ENCODE measurements around the gene TNFAIP8. TPM values are rescaled to one million over a fixed set of nuclear protein-coding genes. Genes with fewer than 3 reads are reported as not detected.
"Not testable (repeated sequence)": the region's sequence is repeated elsewhere in the genome, so short reads cannot be mapped to it uniquely, and the experiment has no call there.

The TNFAIP8 gene
- total RNA-seq, 1 donor from 2014 or later, result 40.0 TPM

DNA sequence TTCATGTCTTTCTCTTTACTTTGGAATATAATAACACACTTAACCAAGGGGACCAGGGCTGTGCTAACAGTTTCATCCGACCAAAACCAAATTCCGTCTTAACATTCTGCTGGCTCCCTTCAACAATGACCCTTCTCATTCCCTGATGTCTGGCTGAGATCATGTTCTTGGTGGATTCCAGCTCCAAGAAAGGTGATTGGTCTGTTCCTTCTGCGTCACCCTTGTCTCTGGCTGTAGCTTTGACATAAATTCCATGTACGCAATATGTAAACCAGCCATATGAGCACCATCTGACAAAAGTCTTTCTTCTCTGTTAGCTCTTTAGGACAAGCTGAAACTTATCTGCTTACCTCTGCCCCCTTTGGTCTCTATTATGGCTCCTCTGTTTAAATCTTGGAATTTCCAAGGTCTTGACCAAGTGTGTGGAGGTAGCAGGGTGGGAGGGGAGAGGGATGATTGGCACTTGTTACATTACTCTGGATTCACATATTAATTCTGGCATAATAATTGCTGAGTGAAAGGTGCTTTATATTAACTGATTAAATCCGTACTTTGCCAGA is 50.8 kb downstream of the TNFAIP8 start:
- H3K4me3 ChIP-seq (ENCODE audit: low read depth, low read length), result no peak overlapping the region
- TF ChIP-seq, protein P1, sequence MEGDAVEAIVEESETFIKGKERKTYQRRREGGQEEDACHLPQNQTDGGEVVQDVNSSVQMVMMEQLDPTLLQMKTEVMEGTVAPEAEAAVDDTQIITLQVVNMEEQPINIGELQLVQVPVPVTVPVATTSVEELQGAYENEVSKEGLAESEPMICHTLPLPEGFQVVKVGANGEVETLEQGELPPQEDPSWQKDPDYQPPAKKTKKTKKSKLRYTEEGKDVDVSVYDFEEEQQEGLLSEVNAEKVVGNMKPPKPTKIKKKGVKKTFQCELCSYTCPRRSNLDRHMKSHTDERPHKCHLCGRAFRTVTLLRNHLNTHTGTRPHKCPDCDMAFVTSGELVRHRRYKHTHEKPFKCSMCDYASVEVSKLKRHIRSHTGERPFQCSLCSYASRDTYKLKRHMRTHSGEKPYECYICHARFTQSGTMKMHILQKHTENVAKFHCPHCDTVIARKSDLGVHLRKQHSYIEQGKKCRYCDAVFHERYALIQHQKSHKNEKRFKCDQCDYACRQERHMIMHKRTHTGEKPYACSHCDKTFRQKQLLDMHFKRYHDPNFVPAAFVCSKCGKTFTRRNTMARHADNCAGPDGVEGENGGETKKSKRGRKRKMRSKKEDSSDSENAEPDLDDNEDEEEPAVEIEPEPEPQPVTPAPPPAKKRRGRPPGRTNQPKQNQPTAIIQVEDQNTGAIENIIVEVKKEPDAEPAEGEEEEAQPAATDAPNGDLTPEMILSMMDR (IDR thresholded peaks at IDR 0.05; ENCODE audit: insufficient read depth, low read length, poor library complexity, severe bottlenecking), result no peak
- no peak for DNase-seq (ENCODE audit: low read depth)
- no peaks in the 10 kb centered on the region for H3K27me3 ChIP-seq (ENCODE audit: control insufficient read depth, insufficient read depth, low read length)
- no peaks in the 10 kb centered on the region for H3K36me3 ChIP-seq (ENCODE audit: control insufficient read depth, insufficient read depth, low read length)

DNA sequence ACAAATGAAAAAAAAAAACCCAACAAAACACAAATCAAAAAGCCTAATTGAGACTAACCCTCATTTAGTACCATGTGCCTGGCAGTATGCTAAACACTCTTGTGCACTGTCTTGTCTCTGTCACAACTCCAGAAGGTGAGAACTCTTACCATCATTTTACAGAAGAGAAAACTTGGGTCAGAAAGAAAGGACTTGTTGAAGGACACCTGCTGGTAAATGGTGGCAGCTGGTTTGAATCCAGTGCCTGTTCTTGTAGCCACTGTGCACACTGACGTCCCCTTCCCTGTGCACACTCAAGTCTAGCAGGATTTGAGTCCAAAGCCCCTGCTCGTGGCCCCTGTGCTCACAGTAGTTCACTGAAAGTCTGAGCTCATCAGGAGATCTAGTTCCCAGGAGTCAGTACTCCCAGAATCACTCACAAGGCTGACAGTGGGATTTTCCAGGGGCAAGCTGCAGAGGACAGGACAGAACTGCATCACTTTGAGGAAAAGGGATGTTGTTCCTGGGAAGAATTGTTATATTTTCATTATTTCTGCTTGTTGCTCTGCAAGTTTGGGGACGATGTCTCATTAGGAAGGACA is 53.5 kb downstream of the TNFAIP8 start:
- H3K27me3 ChIP-seq (ENCODE audit: control insufficient read depth, insufficient read depth, low read length), result no peaks in the 10 kb centered on the region
- H3K36me3 ChIP-seq (ENCODE audit: control insufficient read depth, insufficient read depth, low read length), result no peaks in the 10 kb centered on the region
- no peak overlapping the region for H3K4me3 ChIP-seq (ENCODE audit: low read depth, low read length)
- TF ChIP-seq, protein P1 (IDR thresholded peaks at IDR 0.05; ENCODE audit: insufficient read depth, low read length, poor library complexity, severe bottlenecking), result peak; percentile 10
- DNase-seq (ENCODE audit: low read depth), result no peak

- no peaks in the 10 kb centered on the region for H3K36me3 ChIP-seq (ENCODE audit: control insufficient read depth, insufficient read depth, low read length)
- no peak overlapping the region for H3K4me3 ChIP-seq (ENCODE audit: low read depth, low read length)
- TF ChIP-seq, protein P1 (IDR thresholded peaks at IDR 0.05; ENCODE audit: insufficient read depth, low read length, poor library complexity, severe bottlenecking), result no peak
- no peak for DNase-seq (ENCODE audit: low read depth)
- H3K27me3 ChIP-seq (ENCODE audit: control insufficient read depth, insufficient read depth, low read length), result no peaks in the 10 kb centered on the region
Observed at GRCh38 chr5:119410448-119411159, 54.8 kb downstream of the TNFAIP8 start.

DNA sequence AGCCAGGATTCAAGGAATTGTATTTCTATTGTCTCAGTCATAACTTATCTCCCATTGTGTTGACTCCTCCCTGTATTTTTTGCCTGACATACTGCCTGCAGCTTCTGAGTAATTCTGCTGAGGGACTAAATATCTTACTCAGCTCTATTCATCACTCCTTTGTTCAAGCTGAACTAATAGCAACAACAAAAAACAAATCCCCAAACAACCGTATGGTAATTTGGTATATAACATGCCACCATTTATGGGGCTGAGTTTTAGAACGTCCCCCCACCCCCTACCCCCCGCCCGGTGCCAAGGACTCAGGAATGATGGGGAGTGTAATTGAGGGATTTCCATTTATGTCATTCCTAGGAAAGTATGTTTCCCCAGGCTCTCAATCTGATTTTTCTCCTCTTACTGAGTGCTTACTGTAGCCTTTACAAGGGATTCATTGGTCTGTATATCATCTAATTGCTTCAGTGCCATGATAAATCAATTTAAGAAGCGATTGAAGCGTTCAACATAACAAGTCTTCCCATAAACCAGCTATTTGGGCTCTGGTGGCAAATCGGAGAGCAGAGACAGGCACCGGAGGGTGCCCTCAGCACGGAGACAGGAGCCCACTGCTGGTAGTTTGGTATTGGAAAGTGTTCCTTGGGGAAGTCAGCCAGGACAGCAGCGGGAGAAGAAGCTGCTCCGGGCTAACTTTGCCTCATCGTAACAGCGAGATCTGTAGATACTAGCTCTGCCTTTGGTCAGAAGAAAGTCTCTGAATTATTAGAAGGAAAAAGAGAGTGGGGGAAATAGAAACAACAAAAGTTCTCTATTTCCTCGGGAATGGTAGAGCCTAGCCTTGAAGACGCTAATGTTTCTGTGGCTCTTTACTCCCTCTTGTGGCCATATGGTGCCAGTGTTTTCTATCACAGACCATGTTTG is 55.8 kb downstream of the TNFAIP8 start:
- peak overlapping the region; percentile 46 for H3K4me3 ChIP-seq (ENCODE audit: low read depth, low read length)
- DNase-seq (ENCODE audit: low read depth), result no peak
- TF ChIP-seq, protein P1 (IDR thresholded peaks at IDR 0.05; ENCODE audit: insufficient read depth, low read length, poor library complexity, severe bottlenecking), result peak; percentile 72
- no peaks in the 10 kb centered on the region for H3K27me3 ChIP-seq (ENCODE audit: control insufficient read depth, insufficient read depth, low read length)
- H3K36me3 ChIP-seq (ENCODE audit: control insufficient read depth, insufficient read depth, low read length), result no peaks in the 10 kb centered on the region

DNA sequence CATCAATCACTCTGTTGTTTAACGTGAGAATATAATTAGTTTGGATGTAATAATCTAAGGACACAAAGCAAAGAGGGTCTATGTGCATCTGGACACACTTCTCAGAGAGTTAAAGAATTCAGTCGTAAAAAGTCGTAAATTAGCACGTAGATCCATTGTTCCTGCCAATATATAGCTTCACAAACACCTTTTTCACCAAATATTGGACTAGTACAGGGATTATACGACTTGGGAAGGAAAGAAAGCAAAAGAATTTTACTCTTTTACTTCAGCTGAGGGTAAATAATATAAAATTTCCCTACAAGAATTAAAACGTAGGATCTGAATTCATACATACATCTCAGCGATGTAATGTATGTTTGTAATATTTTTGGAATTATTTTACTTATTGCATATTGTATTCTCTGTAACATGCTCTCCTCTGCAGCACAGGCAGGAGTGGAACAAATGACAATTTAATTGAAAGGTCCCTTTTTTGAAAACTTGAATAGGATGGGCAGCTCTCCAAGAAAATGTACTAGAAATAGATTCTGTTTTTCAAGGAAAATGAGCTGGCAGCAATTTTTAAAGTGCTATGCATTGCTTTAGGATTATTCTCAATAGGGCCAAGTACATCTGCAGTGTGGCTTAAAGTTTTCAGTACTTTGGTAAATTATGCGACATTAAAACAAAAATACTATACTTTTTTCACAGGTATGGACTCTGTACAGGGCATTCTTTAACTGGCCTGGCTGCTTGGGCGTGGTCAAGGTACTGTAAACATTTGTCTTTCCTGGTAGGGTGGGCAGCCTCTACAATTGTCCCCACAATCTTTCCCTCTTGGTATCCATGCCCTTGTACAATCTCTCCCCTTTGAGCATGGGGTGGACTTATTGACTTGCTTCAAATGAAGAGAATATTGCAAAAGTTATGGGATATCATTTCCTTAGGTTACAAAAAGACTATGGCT is 56.7 kb downstream of the TNFAIP8 start:
- TF ChIP-seq, protein P1 (IDR thresholded peaks at IDR 0.05; ENCODE audit: insufficient read depth, low read length, poor library complexity, severe bottlenecking), result no peak
- Histone ChIP-seq H3K36me3 (ENCODE audit: control insufficient read depth, insufficient read depth, low read length) (no peaks in the 10 kb centered on the region), H3K27me3 (ENCODE audit: control insufficient read depth, insufficient read depth, low read length) (no peaks in the 10 kb centered on the region), H3K4me3 (ENCODE audit: low read depth, low read length) (no peak overlapping the region)
- no peak for DNase-seq (ENCODE audit: low read depth)

- not testable (repeated sequence) for H3K27me3 ChIP-seq (ENCODE audit: control insufficient read depth, insufficient read depth, low read length); H3K4me3 ChIP-seq (ENCODE audit: low read depth, low read length); DNase-seq (ENCODE audit: low read depth); H3K36me3 ChIP-seq (ENCODE audit: control insufficient read depth, insufficient read depth, low read length)
Observed at GRCh38 chr5:119414124-119414734, 58.4 kb downstream of the TNFAIP8 start.
